ENCODE measurements around the gene C11orf68. TPM values are rescaled to one million over a fixed set of nuclear protein-coding genes. Genes with fewer than 3 reads are reported as not detected.

The C11orf68 gene
- total RNA-seq, 2 experiments from 2014 or later = 27.5 to 37.8 TPM

DNA sequence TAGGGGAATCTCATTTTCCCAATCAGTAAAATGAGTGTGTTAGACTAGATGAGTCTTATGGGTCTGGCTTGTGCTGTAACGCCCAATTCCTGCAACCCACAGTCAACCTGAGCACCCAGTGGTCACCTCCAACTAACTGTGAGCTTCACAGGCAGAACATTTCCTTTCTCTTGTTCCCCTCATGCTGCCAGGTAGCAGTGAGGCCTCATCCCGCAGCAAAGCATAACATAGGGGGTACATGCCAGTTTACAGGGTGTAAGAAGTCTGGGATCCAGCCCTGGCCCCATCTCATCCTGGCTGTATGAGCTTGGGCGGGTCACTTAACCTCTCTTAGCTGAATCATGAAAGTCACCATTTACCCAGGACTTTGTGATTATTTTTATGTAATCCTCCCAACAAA lies 50.0 kb downstream of the C11orf68 start:
- Mint-ChIP-seq H3K27ac (no peak overlapping the region), H3K4me1 (peaks cover 34% of the 10 kb centered on the region), H3K9me3 (ENCODE audit: low read depth) (no peaks in the 10 kb centered on the region), H3K4me3 (no peak overlapping the region), H3K27me3 (peaks cover 4% of the 10 kb centered on the region), H3K36me3 (peaks cover 16% of the 10 kb centered on the region)
- no peak for DNase-seq
- no peak for ATAC-seq
- CTCF ChIA-PET = interaction anchor here (1.4 to 27.4 kb wide), 4 partner anchors 8 to 200 kb away, joined by 3 to 710 read pairs (median 43); partner anchors contain the start of genes CCDC85B, CFL1, CTSW and FIBP

DNA sequence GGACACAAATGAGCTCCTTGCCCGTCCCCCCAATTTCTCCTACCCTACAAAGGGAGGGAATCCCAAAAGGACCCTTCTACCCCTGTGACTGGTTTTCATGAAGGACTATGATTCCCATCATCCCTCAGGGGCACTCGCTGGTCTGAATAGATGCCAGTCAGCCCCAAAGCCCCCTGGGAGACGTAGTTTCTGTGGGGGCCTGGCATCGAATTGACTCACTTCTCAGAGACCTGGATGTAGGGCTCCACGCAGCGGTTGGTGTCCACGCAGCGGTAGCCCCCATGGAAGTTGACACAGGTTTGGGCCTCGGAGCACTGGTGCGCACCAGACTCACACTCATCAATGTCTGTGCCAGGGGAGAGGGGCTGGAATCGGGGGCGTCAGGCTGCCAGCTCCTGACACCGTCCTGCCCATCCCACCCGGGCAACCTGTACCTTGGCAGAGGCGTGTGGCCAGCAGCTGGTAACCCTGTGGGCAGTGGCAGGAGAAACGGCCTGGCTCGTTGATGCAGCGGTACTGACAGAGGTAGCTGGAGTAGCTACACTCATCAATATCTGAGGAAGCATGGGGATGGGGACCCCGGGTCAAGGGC lies 50.7 kb downstream of the C11orf68 start:
- H3K4me3 Mint-ChIP-seq = no peak overlapping the region
- H3K27ac Mint-ChIP-seq = no peak overlapping the region
- peaks cover 21% of the 10 kb centered on the region for H3K36me3 Mint-ChIP-seq
- peaks cover 35% of the 10 kb centered on the region for H3K4me1 Mint-ChIP-seq
- peaks cover 3% of the 10 kb centered on the region for H3K27me3 Mint-ChIP-seq
- no peaks in the 10 kb centered on the region for H3K9me3 Mint-ChIP-seq (ENCODE audit: low read depth)
- CTCF ChIA-PET = interaction anchor here (1.4 to 27.4 kb wide), 4 partner anchors 8 to 201 kb away, joined by 3 to 710 read pairs (median 43); partner anchors contain the start of genes CCDC85B, CFL1, CTSW and FIBP
- DNase-seq (no peak), ATAC-seq (peak; percentile 16)

DNA sequence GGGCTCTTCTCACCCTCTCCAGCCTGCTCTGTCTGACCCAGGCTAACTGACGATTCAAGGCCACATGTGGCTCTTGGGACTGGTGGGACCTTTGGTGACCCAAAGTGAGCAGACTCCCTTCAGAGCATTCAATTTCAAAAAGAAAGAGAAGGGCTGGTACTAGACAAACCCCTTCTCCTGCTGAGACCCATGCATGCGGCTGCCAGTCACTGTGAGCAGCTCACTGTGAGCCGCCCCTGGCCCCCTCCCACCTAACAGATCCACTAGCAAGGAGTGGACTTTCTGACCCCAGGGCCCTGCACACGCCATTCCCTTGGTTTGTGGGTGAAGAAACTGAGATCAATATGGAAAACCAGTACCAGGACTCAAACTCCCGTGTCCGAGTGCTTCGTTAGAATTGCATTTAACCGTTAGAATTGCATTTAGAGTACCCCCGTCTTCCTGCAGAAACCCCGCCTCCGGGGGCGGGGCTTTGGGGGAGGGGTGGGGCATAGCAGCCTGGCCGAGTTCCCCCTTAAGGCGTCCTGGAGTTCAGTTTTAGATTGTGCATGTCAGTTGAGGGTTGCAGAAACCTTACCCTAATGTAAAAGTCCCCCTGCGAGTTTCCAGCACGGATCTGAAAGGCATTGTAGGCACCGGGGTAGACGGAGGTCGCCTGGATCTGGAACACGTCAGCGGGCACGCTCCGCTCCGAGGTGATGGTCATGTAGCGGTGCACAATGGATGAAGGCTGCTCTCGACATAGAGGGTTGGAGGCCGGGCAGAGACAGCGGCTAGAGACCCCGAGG lies 51.4 kb downstream of the C11orf68 start:
- no peak overlapping the region for H3K27ac Mint-ChIP-seq
- CTCF ChIA-PET = interaction anchor here (1.4 to 27.4 kb wide), 4 partner anchors 7 to 201 kb away, joined by 3 to 710 read pairs (median 43); partner anchors contain the start of genes CCDC85B, CFL1, CTSW and FIBP
- no peaks in the 10 kb centered on the region for H3K27me3 Mint-ChIP-seq
- peaks cover 27% of the 10 kb centered on the region for H3K36me3 Mint-ChIP-seq
- H3K4me1 Mint-ChIP-seq = peaks cover 38% of the 10 kb centered on the region
- no peak for ATAC-seq
- no peaks in the 10 kb centered on the region for H3K9me3 Mint-ChIP-seq (ENCODE audit: low read depth)
- DNase-seq = no peak
- no peak overlapping the region for H3K4me3 Mint-ChIP-seq

Other genes with a start within 250 kb of the C11orf68 start
- 10 to 100 TPM; 62.0 to 69.8 TPM for gene KAT5, start 206.8 kb downstream of the C11orf68 start, total RNA-seq
- gene RNASEH2C, start 198.3 kb downstream of the C11orf68 start, total RNA-seq = 100 to 1,000 TPM in 1 of 2 experiments, 10 to 100 TPM in 1; 90.5 to 109 TPM
- 10 to 100 TPM; 25.0 to 25.8 TPM for gene AP5B1, start 138.1 kb downstream of the C11orf68 start, total RNA-seq
- gene OVOL1, start 132.0 kb downstream of the C11orf68 start, total RNA-seq = not detected
- gene SNX32, start 85.1 kb downstream of the C11orf68 start, total RNA-seq = 1 to 10 TPM; 1.7 to 2.4 TPM
- gene CFL1, start 60.9 kb downstream of the C11orf68 start, total RNA-seq = 1,000 to 10,000 TPM; 1,745 to 1,753 TPM
- 100 to 1,000 TPM; 106 to 125 TPM for gene MUS81, start 58.6 kb downstream of the C11orf68 start, total RNA-seq
- gene EFEMP2, start 46.3 kb downstream of the C11orf68 start, total RNA-seq = 10 to 100 TPM in 1 of 2 experiments, 1 to 10 TPM in 1; 7.1 to 13.4 TPM
- 100 to 1,000 TPM; 268 to 339 TPM for gene CTSW, start 39.2 kb downstream of the C11orf68 start, total RNA-seq
- gene FIBP, start 30.6 kb downstream of the C11orf68 start, total RNA-seq = 100 to 1,000 TPM; 100 to 122 TPM
- 10 to 100 TPM; 82.3 to 94.1 TPM for gene CCDC85B, start 28.4 kb downstream of the C11orf68 start, total RNA-seq
- gene FOSL1, start 18.7 kb downstream of the C11orf68 start, total RNA-seq = 1 to 10 TPM; 2.7 to 6.0 TPM
- 100 to 1,000 TPM; 192 to 254 TPM for gene DRAP1, start 364 bp upstream of the C11orf68 start, total RNA-seq
- not detected for gene TSGA10IP, start 26.4 kb upstream of the C11orf68 start, total RNA-seq
- 10 to 100 TPM; 79.7 to 89.2 TPM for gene SART1, start 42.7 kb upstream of the C11orf68 start, total RNA-seq
- 10 to 100 TPM; 57.5 to 60.3 TPM for gene EIF1AD, start 83.1 kb upstream of the C11orf68 start, total RNA-seq
- gene BANF1, start 83.4 kb upstream of the C11orf68 start, total RNA-seq = 100 to 1,000 TPM; 199 to 227 TPM
- gene CST6, start 92.9 kb upstream of the C11orf68 start, total RNA-seq = not detected
- gene CATSPER1, start 107.4 kb upstream of the C11orf68 start, total RNA-seq = under 1 TPM in 1 of 2 experiments, not detected in 1; 0.54 TPM
- not detected for gene GAL3ST3, start 130.1 kb upstream of the C11orf68 start, total RNA-seq
- 100 to 1,000 TPM; 256 to 281 TPM for gene SF3B2, start 133.3 kb upstream of the C11orf68 start, total RNA-seq
- gene PACS1, start 151.2 kb upstream of the C11orf68 start, total RNA-seq = 100 to 1,000 TPM in 1 of 2 experiments, 10 to 100 TPM in 1; 96.6 to 104 TPM

Measured in activated CD8-positive, alpha-beta memory T cell treated with anti-CD3 and anti-CD28 coated beads, Interleukin-2, amount 10 ng/mL, durations not matched to agents 7 days and 5 days (primary cell).